KOPT-K1 (cell line): ENCODE data around the gene HSBP1L1.

Experiments
- H3K27ac ChIP-seq: fragments of 200-600 bp; sonication (generic); 2 replicates; pipeline ENCODE4 v1.5.1; 2016; ENCODE audit warnings: antibody characterized with exemption, mild to moderate bottlenecking, low read depth, low read length; ENCODE audit not compliant: poor library complexity, severe bottlenecking
- H3K36me3 ChIP-seq: fragments of 200-600 bp; sonication (generic); 2 replicates; pipeline ENCODE4 v1.5.1; 2017; ENCODE audit warnings: antibody characterized with exemption, mild to moderate bottlenecking, low read length, moderate library complexity; ENCODE audit not compliant: insufficient read depth
- H3K9me3 ChIP-seq: fragments of 200-600 bp; sonication (generic); 2 replicates; pipeline ENCODE4 v1.5.1; 2017; ENCODE audit warnings: antibody characterized with exemption, low read length, mild to moderate bottlenecking; ENCODE audit not compliant: insufficient read depth, poor library complexity, severe bottlenecking

The HSBP1L1 gene

DNA sequence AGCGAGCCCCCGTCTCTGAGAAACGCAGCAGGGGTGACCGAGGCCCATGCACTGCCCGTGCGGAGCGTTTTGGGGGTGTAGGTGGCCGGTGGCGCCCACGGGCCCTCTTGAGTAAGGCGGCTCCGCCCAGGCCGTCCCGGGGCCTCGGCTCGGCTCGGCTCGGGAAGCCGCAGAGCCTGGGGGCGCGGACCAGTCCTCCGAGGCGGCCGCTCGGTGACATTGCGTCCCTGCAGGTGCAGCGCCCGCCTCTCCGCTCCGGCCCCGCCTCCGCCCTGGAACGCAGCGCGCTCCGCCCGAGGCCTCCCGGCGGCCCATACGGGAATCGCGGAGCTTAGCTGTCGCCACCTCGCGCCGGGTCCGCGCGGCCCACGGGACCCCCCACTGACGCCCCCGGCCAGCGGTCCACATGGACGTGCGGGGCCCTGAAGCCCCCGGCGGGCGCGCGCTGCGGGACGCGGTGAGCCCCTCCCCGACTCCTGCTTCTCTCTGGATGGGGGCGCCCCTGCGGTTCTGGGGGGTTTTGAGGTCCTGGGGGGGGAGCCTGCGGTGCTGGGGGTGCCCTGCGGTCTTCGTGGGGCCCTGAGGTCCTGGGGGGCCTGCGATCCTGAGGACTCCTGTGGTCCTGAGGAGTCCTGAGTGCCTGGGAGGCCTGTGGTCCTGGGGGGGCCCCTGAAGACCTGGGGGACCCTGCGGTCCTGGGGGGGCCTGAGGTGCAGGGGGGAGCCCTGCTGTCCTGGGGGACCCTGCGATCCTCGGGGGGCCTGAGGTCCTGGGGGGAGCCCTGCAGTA lies at the start of gene HSBP1L1:
Gene HSBP1L1 (plus strand): TSS at position 314 of the 789 bp plus-strand sequence. CDS start 93 bp downstream, at position 407.
- Histone ChIP-seq H3K27ac (no peak within 1 kb of the TSS), H3K36me3 (peaks cover 12% of the 10 kb centered on the region; the same call in 1 of the 2 replicates), H3K9me3 (no peaks in the 10 kb centered on the region)

DNA sequence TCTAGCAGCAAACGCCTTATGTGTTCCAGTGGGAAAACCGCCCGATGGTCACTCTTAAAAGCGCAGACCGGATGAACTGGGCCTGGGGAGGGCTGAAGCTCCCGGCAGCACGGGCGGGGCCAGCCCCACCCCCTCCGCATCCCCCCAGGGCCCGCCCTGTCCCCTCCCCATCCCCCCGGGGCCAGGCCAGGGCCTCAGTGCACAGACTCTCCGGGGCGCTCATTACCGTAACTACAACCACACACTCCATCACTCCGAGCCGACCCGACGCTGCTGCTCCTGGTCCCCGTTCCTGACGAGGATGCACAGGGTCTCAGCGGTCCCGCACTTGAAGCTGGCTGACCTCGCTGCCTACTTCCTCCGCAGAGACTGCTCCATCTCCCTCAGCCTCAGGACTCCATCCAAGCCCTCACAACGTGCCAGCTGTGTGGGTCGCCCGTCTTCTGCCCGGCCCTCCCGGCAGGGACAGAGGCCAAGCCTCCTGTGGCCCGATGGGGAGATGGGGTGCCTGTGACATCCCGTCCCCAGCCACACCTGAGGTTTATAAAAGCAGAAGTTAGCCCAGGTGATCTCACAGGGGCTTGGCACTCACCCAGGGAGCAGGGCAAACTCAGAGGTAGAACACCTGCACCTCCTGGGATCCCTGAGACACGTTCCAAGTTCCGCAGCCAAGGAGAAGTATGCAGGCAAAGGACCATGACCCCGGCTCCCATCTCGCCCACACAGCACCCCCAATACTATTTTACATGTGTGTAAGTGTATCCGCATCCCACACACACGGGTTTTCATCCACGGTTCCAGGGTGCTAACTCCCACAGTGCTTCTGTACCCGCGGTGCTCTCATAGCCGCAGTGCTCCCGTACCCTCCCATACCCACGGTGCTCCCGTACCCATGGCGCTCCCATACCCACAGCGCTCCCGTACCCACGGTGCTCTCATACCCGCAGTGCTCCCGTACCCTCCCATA lies 49.0 kb upstream of the HSBP1L1 start:
- peaks cover 44% of the 10 kb centered on the region; the same call in 1 of the 2 replicates for H3K36me3 ChIP-seq

DNA sequence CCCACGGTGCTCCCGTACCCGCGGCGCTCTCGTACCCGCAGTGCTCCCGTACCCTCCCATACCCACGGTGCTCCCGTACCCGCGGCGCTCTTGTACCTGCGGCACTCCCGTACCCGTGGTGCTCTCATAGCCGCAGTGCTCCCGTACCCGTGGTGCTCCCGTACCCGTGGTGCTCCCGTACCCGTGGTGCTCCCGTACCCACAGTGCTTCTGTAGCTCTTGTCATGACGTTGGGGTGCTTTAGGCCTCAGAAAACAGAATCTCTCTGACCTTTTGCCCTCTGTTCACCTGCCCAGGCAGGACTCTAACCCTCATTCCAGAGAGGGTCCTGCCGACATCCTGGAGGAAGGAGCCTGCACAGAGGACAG lies 48.3 kb upstream of the HSBP1L1 start:
- H3K9me3 ChIP-seq: peaks cover 18% of the 10 kb centered on the region
- H3K36me3 ChIP-seq: peaks cover 44% of the 10 kb centered on the region; the same call in 1 of the 2 replicates
- no peak overlapping the region for H3K27ac ChIP-seq

More for the DNA sequence above, 49.0 kb upstream of the HSBP1L1 start:
- H3K27ac ChIP-seq: no peak overlapping the region
- H3K9me3 ChIP-seq: peaks cover 18% of the 10 kb centered on the region

DNA sequence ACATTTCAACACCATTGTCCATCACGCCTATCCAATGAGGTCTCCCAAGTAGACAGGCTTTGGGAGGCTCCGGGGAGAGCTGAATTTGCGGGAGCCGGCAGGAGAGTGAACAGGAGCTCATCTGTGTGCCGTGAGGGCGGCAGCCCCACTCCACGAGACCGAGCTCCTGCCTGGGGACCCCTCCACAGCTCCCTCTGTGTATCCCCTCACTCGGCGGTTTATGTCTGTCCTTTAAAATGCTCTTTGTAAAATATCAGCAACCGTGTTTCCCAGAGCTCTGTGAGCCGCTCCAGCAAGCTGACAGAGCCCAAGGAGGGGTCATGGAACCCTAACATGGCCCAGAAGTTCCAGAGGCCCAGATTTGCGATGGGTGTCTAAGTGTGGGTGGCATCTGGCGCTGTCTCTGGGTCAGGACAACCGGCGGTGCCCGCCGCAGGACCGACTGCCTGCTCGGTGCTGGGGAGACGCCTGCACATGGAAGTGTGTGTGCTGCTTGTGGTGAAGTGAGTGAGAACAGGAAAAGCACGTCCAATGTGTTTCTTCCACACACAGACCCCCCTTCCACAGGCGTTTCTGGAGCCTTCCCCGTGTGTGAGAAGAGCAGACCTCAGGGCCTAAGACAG lies 47.8 kb upstream of the HSBP1L1 start:
- peaks cover 18% of the 10 kb centered on the region for H3K9me3 ChIP-seq
- H3K27ac ChIP-seq: no peak overlapping the region
- peaks cover 44% of the 10 kb centered on the region; the same call in 1 of the 2 replicates for H3K36me3 ChIP-seq

DNA sequence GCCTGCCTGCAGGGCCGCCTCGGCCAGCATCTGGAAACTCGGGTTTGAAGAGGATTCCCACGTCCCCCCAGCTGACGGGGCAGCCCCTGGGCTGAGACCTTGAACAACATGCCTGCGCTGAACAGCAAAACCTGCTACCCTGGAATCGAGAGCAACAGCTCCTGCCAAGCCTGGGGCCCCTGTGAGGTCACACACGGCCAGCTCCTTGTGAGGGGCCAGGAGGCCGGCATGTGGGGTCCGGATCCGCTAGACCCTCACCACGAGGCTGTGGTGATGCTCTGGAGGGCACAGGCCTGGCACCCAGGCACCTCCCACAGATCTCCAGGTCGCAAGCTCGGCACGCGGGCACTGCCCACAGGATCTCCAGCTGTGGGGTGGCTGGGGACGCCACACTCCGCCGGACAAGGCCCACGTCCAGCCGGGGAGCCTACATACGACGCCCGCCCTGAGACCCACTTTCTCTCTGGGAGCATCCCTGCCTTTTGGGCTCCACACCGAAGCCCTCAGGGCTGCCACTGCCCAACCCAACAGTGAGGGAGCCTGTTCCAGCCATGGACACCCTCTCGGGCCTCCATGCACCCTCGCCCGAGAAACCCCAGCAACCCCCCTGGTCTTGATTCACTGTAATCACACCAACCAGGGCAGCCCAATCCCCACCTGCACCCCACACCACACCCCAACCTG lies 47.1 kb upstream of the HSBP1L1 start:
- peaks cover 18% of the 10 kb centered on the region for H3K9me3 ChIP-seq
- H3K36me3 ChIP-seq: peaks cover 44% of the 10 kb centered on the region; the same call in 1 of the 2 replicates
- no peak overlapping the region for H3K27ac ChIP-seq

DNA sequence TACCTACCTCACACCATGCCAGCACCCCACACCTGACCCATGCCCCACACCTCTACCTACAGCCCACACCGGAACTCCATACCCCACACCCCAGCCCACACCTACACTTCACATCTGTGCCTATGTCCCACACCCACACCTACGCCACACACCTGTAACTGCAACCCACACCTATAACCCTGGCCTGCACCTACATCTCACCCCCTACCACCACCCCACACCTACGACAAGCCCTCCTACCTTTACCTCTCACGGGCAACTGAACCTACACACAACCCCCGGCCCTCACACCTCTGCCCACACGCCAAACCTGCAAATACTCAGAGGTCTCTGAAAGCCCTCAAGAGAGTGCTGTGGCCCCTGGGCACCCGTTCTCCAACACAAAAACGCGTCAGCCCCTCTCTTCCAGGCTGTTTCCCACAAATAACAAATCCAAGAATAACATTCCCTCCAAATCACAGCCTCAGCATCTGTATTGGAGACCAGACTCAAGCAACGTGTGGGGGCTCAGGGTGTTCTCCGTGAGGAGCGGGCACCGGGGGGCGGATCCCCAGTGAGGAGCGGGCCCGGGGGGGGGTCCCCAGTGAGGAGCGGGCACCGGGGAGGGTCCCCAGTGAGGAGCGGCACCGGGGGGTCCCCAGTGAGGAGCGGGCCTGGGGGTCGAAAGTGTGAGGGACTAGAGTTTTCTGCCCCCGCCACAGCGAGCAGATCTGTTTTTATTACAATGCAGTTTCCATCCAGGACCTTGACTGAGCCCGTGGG lies 46.4 kb upstream of the HSBP1L1 start:
- Histone ChIP-seq H3K9me3 (peaks cover 18% of the 10 kb centered on the region), H3K36me3 (peaks cover 44% of the 10 kb centered on the region; the same call in 1 of the 2 replicates), H3K27ac (no peak overlapping the region)

DNA sequence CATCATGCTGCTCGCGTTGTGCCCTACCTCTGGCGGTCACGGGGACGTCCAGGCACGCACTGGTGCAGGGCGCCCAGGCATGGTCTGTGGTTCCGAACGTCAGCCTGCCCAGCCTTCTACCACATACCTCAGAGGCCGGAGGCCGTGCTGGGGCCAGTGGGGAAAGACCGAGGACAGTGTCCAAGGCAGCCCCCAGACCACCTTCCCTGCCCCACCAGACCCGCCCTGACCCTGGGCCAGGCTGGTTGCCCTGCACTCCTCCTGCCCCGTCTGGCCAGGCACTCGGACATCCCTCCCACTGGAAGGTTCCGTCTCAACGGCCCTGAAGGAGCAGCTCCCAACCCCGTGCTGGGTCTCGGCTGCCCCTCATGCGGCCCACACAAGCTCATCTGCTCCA lies 45.8 kb upstream of the HSBP1L1 start:
- Histone ChIP-seq H3K36me3 (peaks cover 39% of the 10 kb centered on the region; the same call in 1 of the 2 replicates), H3K27ac (no peak overlapping the region), H3K9me3 (peaks cover 18% of the 10 kb centered on the region)

DNA sequence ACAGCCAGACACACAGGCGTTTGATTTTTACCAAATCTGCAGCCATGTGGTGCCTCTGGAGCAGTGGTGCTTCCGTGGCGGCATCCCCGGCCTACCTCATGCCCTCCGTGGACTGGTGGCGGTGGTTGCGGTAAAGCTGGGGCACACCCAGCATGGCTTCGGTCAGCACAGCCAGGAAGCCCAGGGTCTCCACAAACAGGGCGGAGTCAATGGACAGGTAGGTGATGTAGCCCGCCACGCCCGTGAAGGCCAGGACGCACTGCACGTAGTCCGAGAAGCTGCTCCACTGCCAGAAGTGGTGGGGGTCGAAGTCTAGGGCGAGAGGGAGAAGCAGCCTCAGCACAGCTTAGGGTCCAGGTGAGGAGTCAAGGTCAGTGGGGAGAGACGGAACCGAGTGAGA lies 45.4 kb upstream of the HSBP1L1 start:
- Histone ChIP-seq H3K9me3 (peaks cover 18% of the 10 kb centered on the region), H3K27ac (no peak overlapping the region), H3K36me3 (peaks cover 44% of the 10 kb centered on the region; the same call in 1 of the 2 replicates)

DNA sequence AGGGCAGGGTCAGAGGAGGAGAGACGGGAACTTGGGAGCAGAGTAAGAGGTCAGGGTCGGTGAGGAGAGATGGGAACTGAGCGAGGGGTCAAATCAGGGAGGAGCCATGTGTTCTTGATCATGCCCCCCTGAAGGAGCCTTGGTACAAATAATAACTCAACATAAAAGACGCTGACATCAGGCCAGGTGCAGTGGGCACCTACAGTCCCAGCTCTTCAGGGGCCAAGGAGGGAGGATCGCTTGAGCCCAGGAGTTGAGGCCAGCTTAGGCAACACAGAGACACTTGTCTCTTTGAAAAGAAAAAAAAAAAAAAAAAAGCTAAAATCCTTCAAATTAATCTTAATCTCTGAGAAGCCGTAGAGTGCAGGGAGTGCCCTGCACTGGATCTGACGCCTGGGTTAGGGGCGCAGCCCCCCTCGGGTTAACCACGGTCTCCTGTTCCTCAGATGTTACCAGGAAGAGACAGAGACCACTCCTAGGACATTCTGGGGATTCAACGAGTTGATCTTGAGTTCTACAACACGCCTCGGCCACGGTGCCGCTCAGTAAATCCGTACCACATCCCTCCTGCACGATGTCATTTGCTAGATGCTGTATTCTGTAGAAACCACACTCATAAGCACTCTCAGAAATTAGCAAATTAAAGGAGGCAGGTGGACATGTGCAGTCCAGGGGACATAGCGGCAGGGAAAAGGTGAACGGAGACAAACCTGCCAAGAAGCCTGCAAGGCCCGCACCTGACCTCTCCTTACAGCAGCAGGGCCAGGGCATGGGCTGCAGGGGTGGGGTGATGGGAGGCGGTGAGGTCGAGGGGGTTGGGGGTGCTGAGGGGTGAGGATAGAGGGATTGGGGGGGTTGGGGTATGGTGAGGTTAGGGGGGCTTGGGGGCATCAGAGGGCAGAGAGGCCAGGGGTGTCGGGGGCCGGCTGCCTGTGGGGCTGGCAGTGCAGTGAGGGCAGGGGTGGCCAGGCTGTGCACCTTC lies 42.2 kb upstream of the HSBP1L1 start:
- Histone ChIP-seq H3K9me3 (no peaks in the 10 kb centered on the region), H3K36me3 (peaks cover 32% of the 10 kb centered on the region; the same call in 1 of the 2 replicates), H3K27ac (no peak overlapping the region)

DNA sequence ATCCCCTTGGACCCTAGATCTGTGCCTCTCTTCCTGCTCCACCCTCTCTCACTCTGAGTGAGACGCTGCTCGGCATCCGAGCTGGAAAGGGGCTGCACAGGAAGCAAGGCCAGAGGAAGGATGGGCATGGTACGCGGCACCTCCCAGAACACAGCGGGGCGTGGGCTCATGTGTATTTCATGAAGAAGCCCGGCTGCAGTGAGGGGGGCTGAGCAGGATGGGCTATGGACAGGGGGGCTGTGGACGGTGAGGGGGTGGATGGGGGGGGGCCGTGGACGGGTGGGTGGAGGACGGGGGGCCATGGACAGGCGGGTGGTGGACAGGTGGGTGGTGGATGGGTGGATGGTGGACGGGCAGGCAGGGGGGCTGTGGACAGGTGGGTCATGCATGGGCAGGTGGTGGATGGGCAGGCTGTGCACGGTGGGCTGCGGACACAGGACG lies 41.5 kb upstream of the HSBP1L1 start:
- Histone ChIP-seq H3K27ac (no peak overlapping the region), H3K9me3 (no peaks in the 10 kb centered on the region), H3K36me3 (peaks cover 28% of the 10 kb centered on the region; the same call in 1 of the 2 replicates)

DNA sequence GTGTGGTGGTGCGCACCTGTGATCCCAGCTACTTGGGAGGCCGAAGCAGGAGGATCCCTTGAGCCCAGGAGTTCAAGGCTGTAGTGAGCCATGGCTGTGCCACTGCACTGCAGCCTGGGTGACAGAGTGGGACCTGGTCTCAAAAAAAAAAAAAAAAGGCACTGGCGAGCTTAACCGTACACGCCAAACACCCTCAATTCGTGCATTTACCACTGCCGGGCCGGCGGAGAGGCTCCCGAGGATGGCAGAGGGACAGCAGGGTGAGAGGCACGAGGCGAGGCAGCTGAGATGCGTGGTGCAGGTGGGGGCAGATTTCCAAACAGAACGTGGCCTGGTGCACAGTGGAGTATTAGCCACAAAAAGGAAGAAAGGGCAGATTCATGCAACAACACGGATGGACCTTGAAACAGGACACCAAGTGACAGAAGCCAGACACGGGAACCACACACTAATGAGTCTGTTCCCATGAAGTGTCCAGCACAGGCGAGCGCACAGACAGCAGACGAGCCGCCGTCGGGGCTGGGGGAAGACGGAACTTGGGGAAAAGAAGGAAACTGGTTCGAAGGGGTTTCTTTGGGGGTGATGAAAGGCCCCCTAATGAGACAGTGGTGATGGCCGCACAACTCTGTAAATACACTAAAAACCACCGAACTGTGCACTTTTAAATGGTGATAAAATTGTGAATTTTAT lies 40.4 kb upstream of the HSBP1L1 start:
- no peak overlapping the region for H3K27ac ChIP-seq
- H3K36me3 ChIP-seq: peaks cover 29% of the 10 kb centered on the region; the same call in 1 of the 2 replicates
- peaks cover 5% of the 10 kb centered on the region for H3K9me3 ChIP-seq
